Body of pancreas (tissue), 4 donors: ENCODE data around the gene LRRC4.

ENCODE experiments used
- CTCF ChIP-seq, 7 experiments: fragments of 450-650 bp in 4 of 7; fragments of 200-600 bp in 3 of 7; sonication (generic) in 3 of 7; IDR thresholded peaks; one replicate each; pipeline ENCODE4 v1.5.1; 2016 to 2019; ENCODE audit warnings: antibody characterized with exemption in 7 of 7
- POLR2A ChIP-seq, 3 donors: fragments of 450-650 bp; IDR thresholded peaks; one replicate each; pipeline ENCODE4 v1.6.1; 2016; ENCODE audit warnings: antibody characterized with exemption in 3 of 3, mild to moderate bottlenecking in 2 of 3

GRCh38 chr7:128020159-128020558 lies 11.1 kb downstream of the LRRC4 start:
- TF ChIP-seq CTCF (IDR thresholded peaks at IDR 0.05) (peak in 3 of 7 experiments; percentile 7 to 17 (median 17)), POLR2A (IDR thresholded peaks at IDR 0.05) (no peak)
